Epithelial cell of proximal tubule (primary cell): ENCODE results near the gene OSBPL10. TPM values are rescaled to one million over a fixed set of nuclear protein-coding genes. Genes with fewer than 3 reads are reported as not detected.

Experiments
- DNase-seq: peaks from one replicate; pipeline ENCODE4 v3.0.0-alpha.2; 2011; ENCODE audit warnings: low read depth
- H3K4me3 ChIP-seq: 2 replicates; pipeline ENCODE4 v1.5.1; 2011; ENCODE audit warnings: low read depth, mild to moderate bottlenecking, low read length
- total RNA-seq: library from RNA; depleted of rRNA; stranded (reverse); fragments of >200 nt; gene quantifications from 2 replicates; pipeline ENCODE4 v1.2.3, GENCODE V29; 2015
- TF ChIP-seq, protein P1 (sequence below): conservative IDR thresholded peaks from 2 replicates; pipeline ENCODE4 v1.5.1; 2012; ENCODE audit warnings: low read depth, mild to moderate bottlenecking, low read length

The OSBPL10 gene
- total RNA-seq, 1 donor from 2014 or later, result 17.5 TPM

DNA sequence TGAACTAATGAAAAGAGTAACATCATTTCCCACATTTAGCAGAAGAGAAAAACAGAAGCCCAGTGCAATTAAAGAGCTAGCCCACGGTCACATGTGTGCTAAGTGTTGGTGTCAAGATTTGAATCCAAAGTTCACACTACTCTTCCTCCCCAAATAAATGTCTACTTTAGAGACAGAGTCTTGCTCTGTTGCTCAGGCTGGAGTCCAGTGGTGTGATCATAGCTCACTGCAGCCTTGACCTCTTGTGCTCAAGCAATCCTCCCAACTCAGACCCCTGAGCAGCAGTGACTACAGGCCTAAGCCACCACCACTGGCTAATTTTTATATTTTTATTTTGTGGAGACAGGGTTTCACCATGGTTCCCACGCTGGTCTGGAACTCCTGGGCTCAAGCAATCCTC lies 4.8 kb downstream of the OSBPL10 start:
- TF ChIP-seq, protein P1, sequence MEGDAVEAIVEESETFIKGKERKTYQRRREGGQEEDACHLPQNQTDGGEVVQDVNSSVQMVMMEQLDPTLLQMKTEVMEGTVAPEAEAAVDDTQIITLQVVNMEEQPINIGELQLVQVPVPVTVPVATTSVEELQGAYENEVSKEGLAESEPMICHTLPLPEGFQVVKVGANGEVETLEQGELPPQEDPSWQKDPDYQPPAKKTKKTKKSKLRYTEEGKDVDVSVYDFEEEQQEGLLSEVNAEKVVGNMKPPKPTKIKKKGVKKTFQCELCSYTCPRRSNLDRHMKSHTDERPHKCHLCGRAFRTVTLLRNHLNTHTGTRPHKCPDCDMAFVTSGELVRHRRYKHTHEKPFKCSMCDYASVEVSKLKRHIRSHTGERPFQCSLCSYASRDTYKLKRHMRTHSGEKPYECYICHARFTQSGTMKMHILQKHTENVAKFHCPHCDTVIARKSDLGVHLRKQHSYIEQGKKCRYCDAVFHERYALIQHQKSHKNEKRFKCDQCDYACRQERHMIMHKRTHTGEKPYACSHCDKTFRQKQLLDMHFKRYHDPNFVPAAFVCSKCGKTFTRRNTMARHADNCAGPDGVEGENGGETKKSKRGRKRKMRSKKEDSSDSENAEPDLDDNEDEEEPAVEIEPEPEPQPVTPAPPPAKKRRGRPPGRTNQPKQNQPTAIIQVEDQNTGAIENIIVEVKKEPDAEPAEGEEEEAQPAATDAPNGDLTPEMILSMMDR, result no peak
- no peak overlapping the region for H3K4me3 ChIP-seq
- no peak for DNase-seq

DNA sequence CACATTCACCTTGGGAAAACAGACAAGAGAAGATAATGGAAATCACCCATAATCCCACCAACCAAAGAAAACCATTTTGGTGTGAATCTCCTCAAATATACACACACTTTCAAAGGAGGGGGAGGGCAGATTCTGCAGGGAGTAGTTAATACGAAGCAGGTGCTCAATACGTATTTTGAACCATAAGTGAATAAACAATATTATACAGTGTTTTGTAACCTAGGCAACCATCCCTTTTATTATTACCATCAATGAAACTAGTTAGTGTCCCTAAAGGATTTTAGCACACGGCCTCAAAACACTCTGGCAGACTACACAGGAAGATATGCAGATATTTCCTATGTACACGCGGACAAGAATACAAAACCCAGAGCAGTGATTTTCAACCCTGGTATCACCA lies 6.1 kb downstream of the OSBPL10 start:
- TF ChIP-seq, protein P1, result no peak
- H3K4me3 ChIP-seq, result no peak overlapping the region
- DNase-seq, result no peak

DNA sequence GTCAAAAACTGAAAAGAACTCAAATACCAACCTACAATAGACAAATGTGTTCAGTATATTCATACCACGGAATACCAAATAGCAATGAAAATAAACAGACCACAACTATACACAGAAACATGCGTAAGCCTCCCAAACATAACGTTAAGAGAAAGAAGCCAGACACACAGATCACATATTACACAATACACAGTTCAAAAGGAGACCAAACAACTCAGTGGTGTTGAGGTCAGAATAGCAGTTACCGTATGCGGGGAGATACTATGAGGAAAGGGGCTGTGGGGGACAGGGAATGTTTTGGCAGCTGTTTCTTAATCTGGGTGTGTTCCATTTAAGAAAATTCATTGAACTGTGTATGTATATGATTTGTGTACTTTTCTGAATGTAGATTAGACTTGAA lies 6.6 kb downstream of the OSBPL10 start:
- no peak overlapping the region for H3K4me3 ChIP-seq

DNA sequence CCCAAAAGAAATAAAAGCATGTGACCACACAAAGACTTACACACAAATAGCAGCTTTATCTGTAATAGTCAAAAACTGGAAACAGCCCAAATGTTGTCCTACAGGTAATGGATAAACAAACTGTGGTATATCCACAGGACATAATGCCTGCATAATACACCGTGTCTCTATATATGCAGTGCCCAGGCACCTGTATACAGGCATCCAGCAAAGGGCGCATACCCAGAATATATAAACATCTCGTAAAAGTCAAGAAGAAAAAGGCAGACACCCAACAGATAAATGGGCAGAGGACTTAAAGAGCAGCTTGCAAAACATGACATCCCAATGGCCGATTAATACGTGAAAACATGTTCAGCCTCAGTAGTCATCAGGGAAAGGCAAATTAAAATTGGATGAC lies 7.2 kb downstream of the OSBPL10 start:
- TF ChIP-seq, protein P1, result no peak

More for the DNA sequence above, 6.6 kb downstream of the OSBPL10 start:
- TF ChIP-seq, protein P1, result no peak
- no peak for DNase-seq

DNA sequence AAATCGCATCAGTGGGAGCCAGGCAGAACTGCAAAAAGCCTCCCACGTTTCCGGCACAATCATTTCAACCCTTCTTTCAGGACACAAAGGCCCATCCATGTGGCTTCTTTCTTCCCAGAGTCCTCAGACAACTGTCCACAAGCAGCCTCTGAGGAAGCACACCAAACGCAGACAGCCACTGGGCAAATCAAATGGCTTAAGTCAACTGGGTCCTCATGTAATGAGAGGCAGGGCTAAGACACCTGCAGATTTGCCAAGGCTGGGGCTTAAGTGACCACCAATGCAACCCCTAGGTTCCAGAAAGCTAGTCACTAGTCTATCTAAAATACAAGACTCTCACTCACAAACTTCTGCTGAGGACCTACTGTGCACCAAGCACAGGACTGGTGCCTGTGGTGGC lies 8.0 kb downstream of the OSBPL10 start:
- DNase-seq, result no peak
- TF ChIP-seq, protein P1, result no peak
- no peak overlapping the region for H3K4me3 ChIP-seq

More for the DNA sequence above, 7.2 kb downstream of the OSBPL10 start:
- no peak overlapping the region for H3K4me3 ChIP-seq
- no peak for DNase-seq

DNA sequence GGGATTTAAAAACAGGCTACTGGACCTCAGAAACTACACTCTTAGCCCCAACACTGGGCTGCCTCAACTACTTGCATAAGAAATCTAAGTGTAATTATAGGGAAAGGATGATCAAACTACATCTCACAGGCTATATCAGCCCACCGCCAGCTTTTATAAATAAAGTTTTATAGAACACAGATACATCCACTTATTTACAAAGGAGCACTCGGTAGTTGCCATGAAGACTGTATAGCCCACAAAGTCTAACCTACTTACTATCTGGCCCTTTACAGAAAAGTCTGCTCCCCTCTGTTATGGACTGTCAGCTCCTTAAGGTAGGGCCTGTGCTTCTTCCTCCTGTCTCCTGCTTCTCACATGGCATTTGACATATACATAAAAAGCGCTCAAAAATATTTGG lies 9.5 kb downstream of the OSBPL10 start:
- TF ChIP-seq, protein P1, result no peak
- no peak overlapping the region for H3K4me3 ChIP-seq
- DNase-seq, result no peak

DNA sequence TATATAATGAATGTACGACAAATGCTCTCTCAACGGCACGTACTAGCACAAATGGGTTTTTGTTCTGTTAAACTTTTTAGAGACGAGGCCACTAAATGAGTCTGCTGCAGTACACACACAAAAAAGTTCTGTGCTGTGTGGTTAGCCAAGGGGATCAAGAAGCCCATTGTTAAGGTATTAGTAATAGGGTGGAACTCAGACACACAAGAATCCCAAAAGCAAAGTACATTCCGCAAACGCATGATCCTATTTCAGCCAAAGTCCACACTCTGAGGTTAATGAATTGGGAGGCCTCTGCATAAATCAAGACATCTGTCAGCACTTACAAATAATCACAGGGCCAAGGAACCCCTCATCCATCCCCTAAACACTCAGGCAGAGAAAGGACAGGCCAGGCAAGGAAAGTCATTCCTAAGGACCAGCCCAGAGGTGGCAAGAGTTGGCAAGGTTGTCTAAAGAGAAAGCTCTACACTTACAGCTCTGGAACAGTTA lies 12.1 kb downstream of the OSBPL10 start:
- DNase-seq, result peak; percentile 100
- TF ChIP-seq, protein P1, result no peak
- peak overlapping the region; percentile 34 for H3K4me3 ChIP-seq
